OCI-LY3 (cell line): ENCODE data around the gene DESI2.

Experiments
- EZH2phosphoT487 ChIP-seq: fragments of 200-600 bp; shearing (Covaris generic); IDR thresholded peaks from 2 replicates; pipeline ENCODE4 v1.6.1; 2018; ENCODE audit warnings: antibody characterized with exemption, mixed run types, low read depth
- TF ChIP-seq, protein P1 (sequence below): fragments of 200-600, 300-600 bp; sonication (generic); IDR thresholded peaks from 2 replicates; pipeline ENCODE4 v1.5.1; 2014; ENCODE audit warnings: antibody characterized with exemption, low read length, low read depth

DNA sequence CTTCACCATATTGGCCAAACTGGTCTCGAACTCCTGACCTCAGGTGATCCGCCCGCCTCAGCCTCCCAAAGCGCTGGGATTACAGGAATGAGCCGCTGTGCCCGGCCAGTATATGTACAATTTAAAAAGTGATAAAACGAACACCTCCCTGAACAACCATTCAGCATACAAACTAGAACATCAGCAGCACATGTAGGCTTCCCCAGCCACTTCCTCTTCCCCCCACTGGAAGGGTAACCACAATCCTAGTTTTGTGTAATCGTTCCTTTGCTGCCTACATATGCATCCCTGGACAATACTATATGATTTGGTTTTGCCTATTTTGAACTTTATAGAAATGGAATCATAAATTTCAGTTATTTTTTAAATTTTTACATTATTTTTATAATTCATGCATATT lies 60.4 kb downstream of the DESI2 start:
- TF ChIP-seq, protein P1, sequence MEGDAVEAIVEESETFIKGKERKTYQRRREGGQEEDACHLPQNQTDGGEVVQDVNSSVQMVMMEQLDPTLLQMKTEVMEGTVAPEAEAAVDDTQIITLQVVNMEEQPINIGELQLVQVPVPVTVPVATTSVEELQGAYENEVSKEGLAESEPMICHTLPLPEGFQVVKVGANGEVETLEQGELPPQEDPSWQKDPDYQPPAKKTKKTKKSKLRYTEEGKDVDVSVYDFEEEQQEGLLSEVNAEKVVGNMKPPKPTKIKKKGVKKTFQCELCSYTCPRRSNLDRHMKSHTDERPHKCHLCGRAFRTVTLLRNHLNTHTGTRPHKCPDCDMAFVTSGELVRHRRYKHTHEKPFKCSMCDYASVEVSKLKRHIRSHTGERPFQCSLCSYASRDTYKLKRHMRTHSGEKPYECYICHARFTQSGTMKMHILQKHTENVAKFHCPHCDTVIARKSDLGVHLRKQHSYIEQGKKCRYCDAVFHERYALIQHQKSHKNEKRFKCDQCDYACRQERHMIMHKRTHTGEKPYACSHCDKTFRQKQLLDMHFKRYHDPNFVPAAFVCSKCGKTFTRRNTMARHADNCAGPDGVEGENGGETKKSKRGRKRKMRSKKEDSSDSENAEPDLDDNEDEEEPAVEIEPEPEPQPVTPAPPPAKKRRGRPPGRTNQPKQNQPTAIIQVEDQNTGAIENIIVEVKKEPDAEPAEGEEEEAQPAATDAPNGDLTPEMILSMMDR, result no peak
- no peak for TF ChIP-seq EZH2phosphoT487
